Measurements from ENCODE around the gene KIF2C. TPM values are rescaled to one million over a fixed set of nuclear protein-coding genes. Genes with fewer than 3 reads are reported as not detected.

KIF2C gene
- total and polyA plus RNA-seq, 2 of the 4 experiments (the other 2 are of a cell fraction) = 31.6 to 45.0 TPM

GRCh38 chr1:44717653-44718052 is 22.0 kb upstream of the KIF2C start:
- ChIA-PET CTCF (interaction anchor here (1.1 kb wide), 1 partner anchor 22 kb away, joined by 3 read pairs; no protein-coding TSS in a partner anchor), POLR2A (ENCODE audit: unreplicated experiment) (interaction anchor here (0.6 to 0.7 kb wide), 2 partner anchors 14 to 504 kb away, joined by 3 read pairs; partner anchors contain the start of gene DMAP1)
- TF ChIP-seq, protein P1, sequence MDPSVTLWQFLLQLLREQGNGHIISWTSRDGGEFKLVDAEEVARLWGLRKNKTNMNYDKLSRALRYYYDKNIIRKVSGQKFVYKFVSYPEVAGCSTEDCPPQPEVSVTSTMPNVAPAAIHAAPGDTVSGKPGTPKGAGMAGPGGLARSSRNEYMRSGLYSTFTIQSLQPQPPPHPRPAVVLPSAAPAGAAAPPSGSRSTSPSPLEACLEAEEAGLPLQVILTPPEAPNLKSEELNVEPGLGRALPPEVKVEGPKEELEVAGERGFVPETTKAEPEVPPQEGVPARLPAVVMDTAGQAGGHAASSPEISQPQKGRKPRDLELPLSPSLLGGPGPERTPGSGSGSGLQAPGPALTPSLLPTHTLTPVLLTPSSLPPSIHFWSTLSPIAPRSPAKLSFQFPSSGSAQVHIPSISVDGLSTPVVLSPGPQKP (IDR thresholded peaks at IDR 0.05; ENCODE audit: borderline replicate concordance, low read depth, low read length) = no peak
- TF ChIP-seq, protein P2, sequence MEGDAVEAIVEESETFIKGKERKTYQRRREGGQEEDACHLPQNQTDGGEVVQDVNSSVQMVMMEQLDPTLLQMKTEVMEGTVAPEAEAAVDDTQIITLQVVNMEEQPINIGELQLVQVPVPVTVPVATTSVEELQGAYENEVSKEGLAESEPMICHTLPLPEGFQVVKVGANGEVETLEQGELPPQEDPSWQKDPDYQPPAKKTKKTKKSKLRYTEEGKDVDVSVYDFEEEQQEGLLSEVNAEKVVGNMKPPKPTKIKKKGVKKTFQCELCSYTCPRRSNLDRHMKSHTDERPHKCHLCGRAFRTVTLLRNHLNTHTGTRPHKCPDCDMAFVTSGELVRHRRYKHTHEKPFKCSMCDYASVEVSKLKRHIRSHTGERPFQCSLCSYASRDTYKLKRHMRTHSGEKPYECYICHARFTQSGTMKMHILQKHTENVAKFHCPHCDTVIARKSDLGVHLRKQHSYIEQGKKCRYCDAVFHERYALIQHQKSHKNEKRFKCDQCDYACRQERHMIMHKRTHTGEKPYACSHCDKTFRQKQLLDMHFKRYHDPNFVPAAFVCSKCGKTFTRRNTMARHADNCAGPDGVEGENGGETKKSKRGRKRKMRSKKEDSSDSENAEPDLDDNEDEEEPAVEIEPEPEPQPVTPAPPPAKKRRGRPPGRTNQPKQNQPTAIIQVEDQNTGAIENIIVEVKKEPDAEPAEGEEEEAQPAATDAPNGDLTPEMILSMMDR (conservative IDR thresholded peaks at IDR 0.05; ENCODE audit: low read depth, low read length) = no peak
- TF ChIP-seq RCOR1 (IDR thresholded peaks at IDR 0.05; ENCODE audit: insufficient replicate concordance, low read length) = no peak
- TF ChIP-seq CHD1 (IDR thresholded peaks at IDR 0.05; ENCODE audit: low read depth, low read length) = no peak
- no peak for TF ChIP-seq BHLHE40 (IDR thresholded peaks at IDR 0.05; ENCODE audit: low read depth, low read length)
- TF ChIP-seq SMC3 (IDR thresholded peaks at IDR 0.05; ENCODE audit: low read depth, low read length) = no peak
- TF ChIP-seq MXI1 (IDR thresholded peaks at IDR 0.05; ENCODE audit: borderline replicate concordance, low read depth, low read length) = no peak
- no peak for TF ChIP-seq RAD21 (IDR thresholded peaks at IDR 0.05; ENCODE audit: low read length)
- no peak for TF ChIP-seq MAFK (IDR thresholded peaks at IDR 0.05; ENCODE audit: low read depth, low read length)
- no peak for TF ChIP-seq MAZ (IDR thresholded peaks at IDR 0.05; ENCODE audit: borderline replicate concordance, low read depth, low read length)
- TF ChIP-seq RFX5 (IDR thresholded peaks at IDR 0.05; ENCODE audit: low read depth, low read length) = no peak
- no peak for TF ChIP-seq POLR2A (IDR thresholded peaks at IDR 0.05; ENCODE audit: low read depth, low read length)
- no peak overlapping the region for H2BK15ac ChIP-seq (ENCODE audit: low read depth, low read length)
- no peak overlapping the region for H3K56ac ChIP-seq (ENCODE audit: extremely low read depth, insufficient read depth, low read length)
- in situ Hi-C loops (cut with MboI; ENCODE audit: low sequenced_read_pairs) (no loop called here), intact Hi-C loops (cut with micrococcal nuclease) (loop anchor here (5.0 kb wide), 1 partner anchor 585 kb away; no protein-coding TSS in a partner anchor), dilution Hi-C loops (cut with HindIII; ENCODE audit: low sequenced_read_pairs, unreplicated experiment) (no loop called here)
- no peak overlapping the region for H4K5ac ChIP-seq (ENCODE audit: low read depth, low read length)
- no peak overlapping the region for H3K14ac ChIP-seq (replicated peaks; ENCODE audit: low read depth, low read length)
- no peak overlapping the region for H4K91ac ChIP-seq (ENCODE audit: insufficient read depth, low read depth, low read length)
- ATAC-seq (ENCODE audit: low read depth) (0 out of 2 replicates have a peak, but pooled peaks have one; percentile 16), DNase-seq (peak; percentile 12)
- no peak overlapping the region for H3K27ac ChIP-seq (ENCODE audit: insufficient read depth, low read length)
- no TSS peak for BruUV-seq (replicated peaks)
- H3K18ac ChIP-seq (ENCODE audit: low read depth, low read length) = no peak overlapping the region
- H4K8ac ChIP-seq (ENCODE audit: low read depth in 2 of 2, low read length in 2 of 2) = no peak overlapping the region
- no peak overlapping the region for H2BK120ac ChIP-seq (ENCODE audit: low read depth, low read length)
- H3K9me3 ChIP-seq (ENCODE audit: control insufficient read depth, insufficient read depth, low read length) = no peaks in the 10 kb centered on the region
- no peak overlapping the region for H2BK20ac ChIP-seq (ENCODE audit: low read depth, low read length)
- no peak overlapping the region for H2AK5ac ChIP-seq (ENCODE audit: low read depth, low read length)
- no peaks in the 10 kb centered on the region for H3K36me3 ChIP-seq (ENCODE audit: control insufficient read depth, insufficient read depth, low read length)
- WGBS, 2 experiments (ENCODE audit: extremely low coverage in 2 of 2, insufficient read length in 1 of 2) = no CpG with 5 or more reads among the region's 1 CpG
- H3K23ac ChIP-seq (ENCODE audit: low read depth, low read length) = no peak overlapping the region
- H4K20me1 ChIP-seq (ENCODE audit: insufficient read depth, low read length) = no peaks in the 10 kb centered on the region
- peaks cover 2% of the 10 kb centered on the region; the same call in 1 of the 2 replicates for H3K27me3 ChIP-seq (ENCODE audit: control insufficient read depth, insufficient read depth, low read length)
- H2AFZ ChIP-seq (replicated peaks; ENCODE audit: low read length, poor library complexity) = no peak overlapping the region
- H3K9ac ChIP-seq (ENCODE audit: low read depth, low read length) = no peak overlapping the region
- no peak overlapping the region for H3K4ac ChIP-seq (ENCODE audit: low read depth, low read length)
- H2BK5ac ChIP-seq (ENCODE audit: low read depth, low read length, poor library complexity, severe bottlenecking) = no peak overlapping the region
- peaks cover 5% of the 10 kb centered on the region for H3K4me1 ChIP-seq (ENCODE audit: control insufficient read depth, insufficient read depth, low read length)
- H3K4me3 ChIP-seq (ENCODE audit: insufficient read depth, low read depth, low read length) = no peak overlapping the region
- H2AK9ac ChIP-seq (replicated peaks; ENCODE audit: low read depth, low read length, poor library complexity) = no peak overlapping the region
- H3K9me1 ChIP-seq (ENCODE audit: insufficient read depth, low read length) = peaks cover 2% of the 10 kb centered on the region; the same call in 1 of the 2 replicates
- no peaks in the 10 kb centered on the region; a peak in 1 of 4 replicates for H3K79me1 ChIP-seq (ENCODE audit: low read depth in 1 of 2, low read length in 2 of 2)
- peak overlapping the region; percentile 21; the same call in 1 of the 2 replicates for H3K4me2 ChIP-seq (ENCODE audit: low read depth, low read length)

Data from IMR-90 (cell line).